Karpas-422 (cell line): ENCODE results near the gene PLCB1. TPM values are rescaled to one million over a fixed set of nuclear protein-coding genes. Genes with fewer than 3 reads are reported as not detected.

Experiments used
- DNase-seq: peaks from one replicate; pipeline ENCODE4 v3.0.0-alpha.2; 2015
- H2AFZ ChIP-seq: fragments of 200-600 bp; sonication (generic); 2 replicates; pipeline ENCODE4 v1.6.1; 2014; ENCODE audit warnings: antibody characterized with exemption, low read length, mixed read lengths
- H3K27ac ChIP-seq: fragments of 200-600 bp; sonication (generic); 2 replicates; pipeline ENCODE4 v1.5.1; 2014; ENCODE audit warnings: mild to moderate bottlenecking, low read length, moderate library complexity
- H3K27me3 ChIP-seq: fragments of 200-600 bp; sonication (generic); 2 replicates; pipeline ENCODE4 v1.6.1; 2014; ENCODE audit warnings: low read length, mixed read lengths
- H3K36me3 ChIP-seq: fragments of 200-600 bp; sonication (generic); 2 replicates; pipeline ENCODE4 v1.6.1; 2014; ENCODE audit warnings: low read length, mixed read lengths; ENCODE audit not compliant: insufficient read depth
- H3K4me1 ChIP-seq: fragments of 200-600 bp; sonication (generic); 2 replicates; pipeline ENCODE4 v1.6.1; 2014; ENCODE audit warnings: mild to moderate bottlenecking, low read length, mixed read lengths
- H3K4me2 ChIP-seq: fragments of 200-600 bp; sonication (generic); 2 replicates; pipeline ENCODE4 v1.6.1; 2014; ENCODE audit warnings: low read length, low read depth, mild to moderate bottlenecking; ENCODE audit not compliant: poor library complexity, severe bottlenecking
- H3K4me3 ChIP-seq: fragments of 200-600 bp; sonication (generic); 2 replicates; pipeline ENCODE4 v1.5.1; 2014; ENCODE audit warnings: mild to moderate bottlenecking, antibody characterized with exemption, low read length, mixed read lengths
- H3K79me2 ChIP-seq: fragments of 200-600 bp; sonication (generic); 2 replicates; pipeline ENCODE4 v1.6.1; 2014; ENCODE audit warnings: mild to moderate bottlenecking, low read length, mixed read lengths
- H3K9ac ChIP-seq: fragments of 200-600 bp; sonication (generic); 2 replicates; pipeline ENCODE4 v1.6.0; 2014; ENCODE audit warnings: low read length
- H3K9me2 ChIP-seq: fragments of 200-600 bp; sonication (generic), shearing (Covaris generic); replicated peaks from 2 replicates; pipeline ENCODE4 v1.6.0; 2014; ENCODE audit warnings: mild to moderate bottlenecking, low read length, moderate library complexity; ENCODE audit not compliant: insufficient read depth
- H3K9me3 ChIP-seq: fragments of 300-700, 200-600 bp; sonication (generic); 2 replicates; pipeline ENCODE4 v1.6.1; 2014; ENCODE audit warnings: low read length, mixed read lengths
- H4K20me1 ChIP-seq: fragments of 200-600 bp; sonication (generic); 2 replicates; pipeline ENCODE4 v1.6.1; 2014; ENCODE audit warnings: mild to moderate bottlenecking, antibody characterized with exemption, low read length, low read depth; ENCODE audit not compliant: insufficient read depth
- total RNA-seq: library from RNA; depleted of rRNA; stranded (reverse); fragments of >200 nt; shearing (Covaris generic); gene quantifications from 2 replicates; pipeline ENCODE4 v1.2.3, GENCODE V29; 2014; ENCODE audit warnings: low replicate concordance

The PLCB1 gene
- total RNA-seq, 1 experiment from 2014 or later = 0.82 TPM

DNA sequence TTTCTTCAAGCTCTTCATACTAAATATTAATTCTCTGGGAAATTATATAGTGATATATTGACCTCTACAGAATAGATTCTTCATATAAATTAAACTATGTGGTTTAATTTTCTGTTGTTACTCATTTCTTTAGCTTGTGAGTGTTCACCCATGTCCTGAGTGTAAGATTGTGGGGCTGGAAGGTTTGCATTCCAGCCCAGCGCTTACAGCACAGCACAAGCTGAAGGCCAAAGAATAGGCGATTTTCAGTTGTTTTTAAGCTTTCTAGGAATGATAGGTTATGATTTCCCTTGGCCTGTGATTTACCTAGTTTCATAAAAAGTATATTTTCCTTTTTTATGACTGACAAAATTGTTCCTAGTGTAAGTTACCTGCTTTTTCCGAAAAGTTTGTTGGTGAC is 194.1 kb downstream of the PLCB1 start:
- H2AFZ ChIP-seq = no peak overlapping the region
- H4K20me1 ChIP-seq = no peaks in the 10 kb centered on the region
- H3K4me1 ChIP-seq = no peaks in the 10 kb centered on the region
- H3K27ac ChIP-seq = no peak overlapping the region
- H3K36me3 ChIP-seq = no peaks in the 10 kb centered on the region
- no peak for DNase-seq
- no peaks in the 10 kb centered on the region for H3K79me2 ChIP-seq
- H3K9me2 ChIP-seq = no peaks in the 10 kb centered on the region
- no peak overlapping the region for H3K9ac ChIP-seq
- H3K9me3 ChIP-seq = no peaks in the 10 kb centered on the region
- H3K4me2 ChIP-seq = no peak overlapping the region
- H3K27me3 ChIP-seq = no peaks in the 10 kb centered on the region
- no peak overlapping the region for H3K4me3 ChIP-seq

- H3K4me2 ChIP-seq = no peak overlapping the region
- DNase-seq = no peak
Measured at GRCh38 chr20:8326899-8327298, 194.8 kb downstream of the PLCB1 start.

DNA sequence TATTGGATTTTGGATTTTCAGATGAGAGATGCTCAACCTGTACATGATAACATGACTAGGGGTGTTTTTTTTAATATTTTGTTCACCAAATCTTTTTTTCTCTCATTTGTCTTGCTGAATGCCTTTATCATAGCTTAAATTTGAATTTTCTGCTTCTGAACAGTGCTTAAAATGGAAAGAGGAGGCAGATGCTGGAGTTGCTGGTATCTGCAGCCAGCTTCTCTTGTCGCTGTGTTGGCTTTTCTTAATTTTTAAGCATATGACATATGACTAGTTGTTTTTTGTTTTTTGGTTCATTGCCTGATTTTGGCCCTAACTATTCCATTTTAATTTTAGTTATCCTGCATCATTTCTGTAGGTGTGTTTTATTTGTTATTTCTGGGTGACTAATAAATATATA is 196.1 kb downstream of the PLCB1 start:
- Histone ChIP-seq H3K27me3 (no peaks in the 10 kb centered on the region), H2AFZ (no peak overlapping the region), H3K79me2 (no peaks in the 10 kb centered on the region), H3K36me3 (no peaks in the 10 kb centered on the region), H3K9me2 (no peaks in the 10 kb centered on the region), H3K4me1 (no peaks in the 10 kb centered on the region), H3K27ac (no peak overlapping the region), H3K4me3 (no peak overlapping the region), H4K20me1 (no peaks in the 10 kb centered on the region), H3K9ac (no peak overlapping the region), H3K9me3 (no peaks in the 10 kb centered on the region), H3K4me2 (no peak overlapping the region)
- DNase-seq = no peak

More at GRCh38 chr20:8326899-8327298, 194.8 kb downstream of the PLCB1 start:
- H3K9ac ChIP-seq = no peak overlapping the region
- no peaks in the 10 kb centered on the region for H3K4me1 ChIP-seq
- H3K27ac ChIP-seq = no peak overlapping the region
- no peaks in the 10 kb centered on the region for H3K9me2 ChIP-seq
- no peaks in the 10 kb centered on the region for H3K27me3 ChIP-seq
- H3K36me3 ChIP-seq = no peaks in the 10 kb centered on the region
- H3K9me3 ChIP-seq = no peaks in the 10 kb centered on the region
- H3K79me2 ChIP-seq = no peaks in the 10 kb centered on the region
- no peak overlapping the region for H3K4me3 ChIP-seq
- H2AFZ ChIP-seq = no peak overlapping the region
- H4K20me1 ChIP-seq = no peaks in the 10 kb centered on the region

DNA sequence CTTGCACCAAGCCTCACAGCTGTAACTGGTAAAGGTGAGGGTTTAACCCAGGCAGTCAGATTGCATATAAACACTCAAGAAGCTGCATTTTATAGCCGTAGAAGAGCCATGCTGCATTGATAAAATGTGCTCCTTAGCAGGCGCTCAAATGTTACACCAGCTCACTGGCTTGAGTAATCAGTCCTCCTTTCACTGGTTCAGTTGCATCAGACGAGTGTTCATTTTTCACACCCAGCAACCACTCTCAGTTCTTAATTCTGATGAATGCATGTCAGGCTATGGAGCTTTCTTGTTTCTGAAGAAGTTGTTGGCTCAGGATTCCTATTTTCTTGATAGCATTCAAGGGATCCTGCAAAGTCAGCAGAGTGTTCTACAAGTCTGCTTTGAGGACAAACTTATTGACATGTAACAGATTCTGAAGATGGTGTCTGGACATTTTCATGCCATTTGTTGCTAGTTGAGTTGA is 198.3 kb downstream of the PLCB1 start:
- Histone ChIP-seq H3K4me1 (no peaks in the 10 kb centered on the region), H3K27ac (no peak overlapping the region), H3K4me2 (no peak overlapping the region), H3K9ac (no peak overlapping the region), H3K27me3 (no peaks in the 10 kb centered on the region), H3K9me3 (no peaks in the 10 kb centered on the region), H3K36me3 (no peaks in the 10 kb centered on the region), H3K79me2 (no peaks in the 10 kb centered on the region), H2AFZ (no peak overlapping the region), H3K4me3 (no peak overlapping the region), H3K9me2 (no peaks in the 10 kb centered on the region), H4K20me1 (no peaks in the 10 kb centered on the region)
- no peak for DNase-seq

GRCh38 chr20:8330785-8331695 is 199.0 kb downstream of the PLCB1 start:
- Histone ChIP-seq H2AFZ (no peak overlapping the region), H4K20me1 (no peaks in the 10 kb centered on the region), H3K9ac (no peak overlapping the region), H3K4me2 (no peak overlapping the region), H3K9me3 (no peaks in the 10 kb centered on the region), H3K4me1 (no peaks in the 10 kb centered on the region), H3K36me3 (no peaks in the 10 kb centered on the region), H3K79me2 (no peaks in the 10 kb centered on the region), H3K4me3 (no peak overlapping the region), H3K27me3 (no peaks in the 10 kb centered on the region), H3K9me2 (no peaks in the 10 kb centered on the region), H3K27ac (no peak overlapping the region)
- DNase-seq = no peak

DNA sequence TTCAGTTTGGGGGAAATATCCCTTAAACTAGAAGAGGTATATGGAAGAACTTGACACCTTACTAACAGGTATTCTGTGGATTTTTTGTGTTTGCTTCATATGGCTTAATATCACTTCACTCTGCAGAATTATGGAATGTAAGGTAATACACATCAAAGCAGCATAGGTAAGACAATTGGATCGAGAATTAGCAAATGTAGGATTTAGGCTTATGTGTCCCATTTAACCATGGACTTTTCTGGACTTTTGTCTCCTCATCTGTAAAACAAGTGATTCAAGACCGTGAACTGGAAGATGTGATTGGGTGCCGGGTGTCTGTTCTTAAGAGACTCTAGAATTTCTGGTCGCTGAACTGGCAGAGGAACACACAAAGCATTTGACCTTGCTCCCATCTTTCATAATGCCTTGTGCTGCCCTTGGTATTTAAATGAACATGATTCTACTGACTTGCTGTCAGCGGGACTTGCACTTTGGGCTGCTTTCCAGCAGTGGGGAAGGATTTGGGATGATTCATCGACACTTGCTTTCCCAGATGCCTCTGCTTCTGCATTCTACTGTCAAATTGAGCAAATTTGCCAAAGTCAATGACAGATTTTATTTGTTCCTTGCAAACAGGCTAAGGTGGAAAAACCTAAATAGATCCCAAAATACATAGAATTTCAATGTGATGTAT is 199.8 kb downstream of the PLCB1 start:
- Histone ChIP-seq H3K9ac (no peak overlapping the region), H3K4me2 (no peak overlapping the region), H3K9me2 (no peaks in the 10 kb centered on the region), H3K4me1 (no peaks in the 10 kb centered on the region), H3K36me3 (no peaks in the 10 kb centered on the region), H3K27me3 (no peaks in the 10 kb centered on the region), H3K4me3 (no peak overlapping the region), H3K9me3 (no peaks in the 10 kb centered on the region), H2AFZ (no peak overlapping the region), H3K27ac (no peak overlapping the region), H3K79me2 (no peaks in the 10 kb centered on the region), H4K20me1 (no peaks in the 10 kb centered on the region)
- DNase-seq = no peak

GRCh38 chr20:8334641-8335040 is 202.6 kb downstream of the PLCB1 start:
- no peaks in the 10 kb centered on the region for H3K9me2 ChIP-seq
- H3K36me3 ChIP-seq = no peaks in the 10 kb centered on the region
- no peak overlapping the region for H2AFZ ChIP-seq
- no peaks in the 10 kb centered on the region for H3K27me3 ChIP-seq
- no peak overlapping the region for H3K27ac ChIP-seq
- no peak overlapping the region for H3K4me2 ChIP-seq
- H4K20me1 ChIP-seq = no peaks in the 10 kb centered on the region
- no peak overlapping the region for H3K4me3 ChIP-seq
- H3K79me2 ChIP-seq = no peaks in the 10 kb centered on the region
- no peaks in the 10 kb centered on the region for H3K4me1 ChIP-seq
- no peak for DNase-seq
- H3K9me3 ChIP-seq = no peaks in the 10 kb centered on the region
- H3K9ac ChIP-seq = no peak overlapping the region

DNA sequence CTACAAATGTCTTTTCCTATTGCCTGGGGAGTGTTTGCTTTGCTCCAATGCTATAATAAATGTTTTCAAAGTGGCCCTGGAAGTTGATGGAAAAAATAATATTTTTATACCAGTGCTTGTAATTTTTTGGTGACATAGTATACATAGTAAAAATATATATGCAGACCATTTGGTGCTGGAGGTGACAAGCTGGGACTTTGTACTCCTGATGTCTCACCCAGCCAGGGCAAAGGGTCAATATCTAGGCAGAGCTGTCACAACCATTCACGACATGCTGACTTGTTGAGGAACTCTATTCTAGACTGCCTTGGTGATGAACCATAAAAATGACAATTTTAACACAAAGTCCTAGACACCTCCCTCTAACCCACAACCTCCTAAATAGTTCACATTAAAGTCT is 203.0 kb downstream of the PLCB1 start:
- H3K4me2 ChIP-seq = no peak overlapping the region

More for the DNA sequence above, 203.0 kb downstream of the PLCB1 start:
- no peaks in the 10 kb centered on the region for H3K27me3 ChIP-seq
- no peak overlapping the region for H2AFZ ChIP-seq
- H3K36me3 ChIP-seq = no peaks in the 10 kb centered on the region
- H3K79me2 ChIP-seq = no peaks in the 10 kb centered on the region
- H3K9me3 ChIP-seq = no peaks in the 10 kb centered on the region
- H4K20me1 ChIP-seq = no peaks in the 10 kb centered on the region
- H3K9me2 ChIP-seq = no peaks in the 10 kb centered on the region
- no peaks in the 10 kb centered on the region for H3K4me1 ChIP-seq
- no peak overlapping the region for H3K4me3 ChIP-seq
- no peak for DNase-seq
- H3K27ac ChIP-seq = no peak overlapping the region
- H3K9ac ChIP-seq = no peak overlapping the region
